Liver (tissue), 9 donors: ENCODE data around the gene ZSCAN31. TPM values are rescaled to one million over a fixed set of nuclear protein-coding genes. Genes with fewer than 3 reads are reported as not detected.

ENCODE experiments used
- DNase-seq: peaks from one replicate; pipeline ENCODE4 v3.0.0-alpha.2; 2017; ENCODE audit warnings: low spot score
- H3K27ac ChIP-seq, 2 donors: one replicate each; pipeline ENCODE4 v1.7.0; 2013; ENCODE audit warnings: inconsistent platforms in 2 of 2, low read length in 2 of 2, control low read depth in 1 of 2, low read depth in 1 of 2, mild to moderate bottlenecking in 1 of 2
- H3K27me3 ChIP-seq, 4 donors: one replicate each; pipeline versions ENCODE4 v1.6.1 to v1.7.0; 2013; ENCODE audit warnings: low read length in 3 of 4, inconsistent platforms in 1 of 4, mild to moderate bottlenecking in 1 of 4, moderate library complexity in 1 of 4; ENCODE audit not compliant: control insufficient read depth in 4 of 4, insufficient read depth in 4 of 4
- H3K36me3 ChIP-seq, 4 donors: one replicate each; pipeline versions ENCODE4 v1.6.1 to v1.7.0; 2013; ENCODE audit warnings: low read length in 3 of 4, mild to moderate bottlenecking in 3 of 4, low read depth in 1 of 4, moderate library complexity in 1 of 4; ENCODE audit not compliant: control insufficient read depth in 4 of 4, insufficient read depth in 3 of 4
- H3K4me1 ChIP-seq, 4 donors: one replicate each; pipeline versions ENCODE4 v1.6.1 to v1.7.0; 2013; ENCODE audit warnings: low read length in 3 of 4, mild to moderate bottlenecking in 3 of 4, moderate library complexity in 1 of 4; ENCODE audit not compliant: control insufficient read depth in 4 of 4, insufficient read depth in 4 of 4
- H3K4me3 ChIP-seq, 3 donors: one replicate each; pipeline versions ENCODE4 v1.6.1 to v1.7.0; 2013; ENCODE audit warnings: low read length in 3 of 3, control low read depth in 1 of 3, low read depth in 1 of 3, mild to moderate bottlenecking in 1 of 3
- H3K9ac ChIP-seq, 2 donors: one replicate each; pipeline ENCODE4 v1.7.0; 2013; ENCODE audit warnings: low read length in 2 of 2, mild to moderate bottlenecking in 2 of 2, moderate library complexity in 2 of 2, control low read depth in 1 of 2, low read depth in 1 of 2
- H3K9me3 ChIP-seq, 4 donors: one replicate each; pipeline versions ENCODE4 v1.6.1 to v1.7.0; 2013; ENCODE audit warnings: low read length in 3 of 4; ENCODE audit not compliant: control insufficient read depth in 4 of 4
- ATF3 ChIP-seq: IDR thresholded peaks from 2 replicates; pipeline ENCODE4 v1.6.1; 2016; ENCODE audit warnings: antibody characterized with exemption
- CTCF ChIP-seq: fragments of 150-350 bp; IDR thresholded peaks from 2 replicates; pipeline ENCODE4 v1.5.1; 2017; ENCODE audit warnings: improper control_type of control experiment, low read depth, low read length; ENCODE audit not compliant: missing input control
- EGR1 ChIP-seq, 2 donors: IDR thresholded peaks; 2 replicates each; pipeline ENCODE4 v1.6.1; 2016 to 2018; ENCODE audit warnings: antibody characterized with exemption in 2 of 2, low read depth in 2 of 2
- FOXA1 ChIP-seq: IDR thresholded peaks from 2 replicates; pipeline ENCODE4 v1.6.1; 2016; ENCODE audit warnings: antibody characterized with exemption
- FOXA2 ChIP-seq: IDR thresholded peaks from 2 replicates; pipeline ENCODE4 v1.6.1; 2016; ENCODE audit warnings: antibody characterized with exemption
- GABPA ChIP-seq, 2 donors: IDR thresholded peaks in 1 of 2; conservative IDR thresholded peaks in 1 of 2; 2 replicates each; pipeline ENCODE4 v1.6.1; 2016; ENCODE audit warnings: antibody characterized with exemption in 2 of 2, mild to moderate bottlenecking in 1 of 2, moderate library complexity in 1 of 2
- HNF4A ChIP-seq, 2 donors: conservative IDR thresholded peaks; 2 replicates each; pipeline ENCODE4 v1.6.1; 2016; ENCODE audit warnings: antibody characterized with exemption in 2 of 2, mild to moderate bottlenecking in 2 of 2
- HNF4G ChIP-seq: IDR thresholded peaks from 2 replicates; pipeline ENCODE4 v1.6.1; 2016; ENCODE audit warnings: antibody characterized with exemption
- JUND ChIP-seq, 2 donors: IDR thresholded peaks; 2 replicates each; pipeline ENCODE4 v1.6.1; 2016; ENCODE audit warnings: antibody characterized with exemption in 2 of 2
- NR2F2 ChIP-seq: IDR thresholded peaks from 2 replicates; pipeline ENCODE4 v1.6.1; 2016; ENCODE audit warnings: antibody characterized with exemption
- RAD21 ChIP-seq, 2 donors: IDR thresholded peaks; 2 replicates each; pipeline ENCODE4 v1.6.1; 2016; ENCODE audit warnings: antibody characterized with exemption in 2 of 2, mild to moderate bottlenecking in 2 of 2
- REST ChIP-seq: IDR thresholded peaks from 2 replicates; pipeline ENCODE4 v1.6.1; 2016; ENCODE audit warnings: antibody characterized with exemption, mild to moderate bottlenecking
- RXRA ChIP-seq, 2 donors: IDR thresholded peaks; 2 replicates each; pipeline ENCODE4 v1.6.1; 2017 to 2018; ENCODE audit warnings: antibody characterized with exemption in 2 of 2, mild to moderate bottlenecking in 1 of 2
- SP1 ChIP-seq: IDR thresholded peaks from 2 replicates; pipeline ENCODE4 v1.6.1; 2018; ENCODE audit warnings: antibody characterized with exemption, mild to moderate bottlenecking
- TAF1 ChIP-seq: conservative IDR thresholded peaks from 2 replicates; pipeline ENCODE4 v1.6.1; 2016; ENCODE audit warnings: antibody characterized with exemption, mild to moderate bottlenecking
- YY1 ChIP-seq: IDR thresholded peaks from 2 replicates; pipeline ENCODE4 v1.6.1; 2016; ENCODE audit warnings: antibody characterized with exemption, mild to moderate bottlenecking
- ZBTB33 ChIP-seq: IDR thresholded peaks from 2 replicates; pipeline ENCODE4 v1.6.1; 2016; ENCODE audit warnings: antibody characterized with exemption
- WGBS: extraction: QIAGEN DNeasy Blood & Tissue Kit; methylation state at CpG from one replicate; pipeline ENCODE4 v1.1.7; 2013; 5-methylcytosine and 5-hydroxymethylcytosine counted together
- polyA plus RNA-seq, 2 donors: library from polyadenylated mRNA; stranded (reverse) in 1 of 2; unstranded in 1 of 2; fragments of 200-250 nt in 1 of 2; fragments of >200 nt in 1 of 2; fragmentation: Nextera tagmentation in 1 of 2; extraction: Ambion mirVana in 1 of 2; gene quantifications; one replicate each; pipeline versions ENCODE4 v1.2.1 to v1.2.3, GENCODE V29; 2013 to 2015
- total RNA-seq, 2 donors: library from RNA; depleted of rRNA; stranded (reverse); fragments of >200 nt; gene quantifications; one replicate each; pipeline ENCODE4 v1.2.3, GENCODE V29; 2014
- TF ChIP-seq, protein P1 (sequence below): IDR thresholded peaks from 2 replicates; pipeline ENCODE4 v1.6.1; 2016; ENCODE audit warnings: antibody characterized with exemption
- donor health status: healthy.
- donor health status: healthy.
- donor health status: healthy.
- donor health status: healthy.
- donor health status: healthy.

Gene ZSCAN31
- total and polyA plus RNA-seq, 4 donors: 3.3 to 10.2 (median 3.7) TPM

DNA sequence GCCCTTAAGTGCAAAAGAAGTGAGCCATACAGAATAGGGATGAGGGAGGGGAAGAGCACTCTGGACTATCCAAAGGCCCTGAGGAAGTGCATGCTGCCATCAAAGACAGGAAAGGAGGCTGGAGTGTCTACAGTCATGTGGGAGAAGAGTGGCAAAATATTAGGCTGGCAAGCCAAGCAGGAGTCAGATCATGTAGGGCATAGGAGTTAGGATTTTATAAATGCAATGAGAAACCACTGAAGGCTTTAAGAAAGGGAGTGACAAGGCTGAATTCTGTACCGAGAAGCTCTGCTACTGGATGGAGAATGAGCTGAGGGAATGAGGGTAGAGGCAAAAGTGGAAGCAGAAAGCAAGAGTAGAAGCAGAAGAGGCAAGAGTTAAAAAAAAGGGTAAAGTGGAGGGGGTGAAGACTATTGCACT is 2.3 kb downstream of the ZSCAN31 start:
- no peak for DNase-seq
- TF ChIP-seq RXRA (IDR thresholded peaks at IDR 0.05): no peak
- TF ChIP-seq RAD21 (IDR thresholded peaks at IDR 0.05): no peak

GRCh38 chr6:28333047-28333446 is 2.9 kb downstream of the ZSCAN31 start:
- TF ChIP-seq HNF4G (no peak), REST (no peak), ZBTB33 (no peak), RXRA (IDR thresholded peaks at IDR 0.05) (no peak), YY1 (no peak), SP1 (no peak), GABPA (IDR thresholded peaks at IDR 0.05 in 1 of 2, conservative IDR thresholded peaks at IDR 0.05 in 1 of 2) (no peak), FOXA2 (no peak), NR2F2 (no peak), TAF1 (no peak), RAD21 (IDR thresholded peaks at IDR 0.05) (no peak), CTCF (no peak), FOXA1 (no peak), HNF4A (conservative IDR thresholded peaks at IDR 0.05) (no peak), ATF3 (no peak), JUND (IDR thresholded peaks at IDR 0.05) (no peak), EGR1 (IDR thresholded peaks at IDR 0.05; ENCODE audit: low read depth in 2 of 2) (no peak)
- TF ChIP-seq, protein P1, sequence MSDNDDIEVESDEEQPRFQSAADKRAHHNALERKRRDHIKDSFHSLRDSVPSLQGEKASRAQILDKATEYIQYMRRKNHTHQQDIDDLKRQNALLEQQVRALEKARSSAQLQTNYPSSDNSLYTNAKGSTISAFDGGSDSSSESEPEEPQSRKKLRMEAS: no peak
- no peak overlapping the region for H3K9ac ChIP-seq
- H3K27me3 ChIP-seq: no peaks in the 10 kb centered on the region
- H3K9me3 ChIP-seq: peaks cover 3 to 11% (median 5%) of the 10 kb centered on the region in 4 donors
- H3K4me3 ChIP-seq: no peak overlapping the region
- no peak overlapping the region for H3K27ac ChIP-seq
- H3K4me1 ChIP-seq: peaks cover 1 to 14% (median 4%) of the 10 kb centered on the region in 4 donors
- peaks cover 0 to 5% (median 2%) of the 10 kb centered on the region in 4 donors for H3K36me3 ChIP-seq
- 97% methylated on average over 2 of the region's 2 CpGs for WGBS
- no peak for DNase-seq

More for the DNA sequence above, 2.3 kb downstream of the ZSCAN31 start:
- H3K4me1 ChIP-seq: peaks cover 1 to 14% (median 4%) of the 10 kb centered on the region in 4 donors
- no peaks in the 10 kb centered on the region for H3K27me3 ChIP-seq
- no peak overlapping the region for H3K9ac ChIP-seq
- H3K27ac ChIP-seq: no peak overlapping the region
- H3K36me3 ChIP-seq: peaks cover 0 to 5% (median 2%) of the 10 kb centered on the region in 4 donors
- H3K9me3 ChIP-seq: peaks cover 3 to 11% (median 5%) of the 10 kb centered on the region in 4 donors
- WGBS: 96% methylated on average over 1 of the region's 1 CpG
- no peak overlapping the region for H3K4me3 ChIP-seq
